ENCODE data around the gene GNG12.

Gene GNG12

GRCh38 chr1:67860776-67861175, 27.5 kb upstream of the GNG12 start:
- no peaks in the 10 kb centered on the region for H3K4me1 ChIP-seq (ENCODE audit: control insufficient read depth in 2 of 2, insufficient read depth in 2 of 2, low read length in 2 of 2)
- H3K9me3 ChIP-seq (ENCODE audit: control insufficient read depth in 2 of 2, low read length in 2 of 2): no peaks in the 10 kb centered on the region
- H3K27me3 ChIP-seq (ENCODE audit: control insufficient read depth in 2 of 2, insufficient read depth in 2 of 2, low read length in 2 of 2): no peaks in the 10 kb centered on the region
- no peaks in the 10 kb centered on the region for H3K36me3 ChIP-seq (ENCODE audit: control insufficient read depth in 2 of 2, insufficient read depth in 2 of 2, low read length in 2 of 2)
- no peak overlapping the region for H3K4me3 ChIP-seq (ENCODE audit: low read length in 2 of 2)
- no peak overlapping the region for H3K27ac ChIP-seq (ENCODE audit: low read depth in 2 of 2, low read length in 2 of 2)
- no peak overlapping the region for H3K9ac ChIP-seq (ENCODE audit: low read depth in 1 of 2, low read length in 2 of 2)

DNA sequence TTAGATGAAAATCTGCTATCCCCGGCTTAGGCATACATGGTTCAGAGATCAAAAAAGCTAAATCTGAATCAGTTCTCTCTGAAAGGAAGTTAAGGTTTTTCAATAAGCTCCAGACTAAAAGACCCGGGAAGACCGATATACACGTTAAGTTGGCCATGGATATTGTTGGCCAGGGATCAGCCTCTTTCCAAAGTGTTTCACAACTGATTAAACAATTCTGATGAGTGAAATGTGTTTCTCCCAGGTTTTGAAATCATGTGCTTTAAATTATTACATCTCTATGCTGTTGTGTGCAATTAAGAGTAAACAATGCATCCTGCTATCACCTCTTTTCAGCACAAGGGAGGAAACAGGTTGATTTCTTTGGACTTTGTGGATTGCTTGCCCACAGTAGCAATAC, 23.7 kb upstream of the GNG12 start:
- no peaks in the 10 kb centered on the region for H3K4me1 ChIP-seq (ENCODE audit: control insufficient read depth in 2 of 2, insufficient read depth in 2 of 2, low read length in 2 of 2)
- H3K9me3 ChIP-seq (ENCODE audit: control insufficient read depth in 2 of 2, low read length in 2 of 2): no peaks in the 10 kb centered on the region
- no peaks in the 10 kb centered on the region for H3K36me3 ChIP-seq (ENCODE audit: control insufficient read depth in 2 of 2, insufficient read depth in 2 of 2, low read length in 2 of 2)
- no peak overlapping the region for H3K4me3 ChIP-seq (ENCODE audit: low read length in 2 of 2)
- H3K27me3 ChIP-seq (ENCODE audit: control insufficient read depth in 2 of 2, insufficient read depth in 2 of 2, low read length in 2 of 2): no peaks in the 10 kb centered on the region
- H3K9ac ChIP-seq (ENCODE audit: low read depth in 1 of 2, low read length in 2 of 2): no peak overlapping the region
- no peak overlapping the region for H3K27ac ChIP-seq (ENCODE audit: low read depth in 2 of 2, low read length in 2 of 2)

DNA sequence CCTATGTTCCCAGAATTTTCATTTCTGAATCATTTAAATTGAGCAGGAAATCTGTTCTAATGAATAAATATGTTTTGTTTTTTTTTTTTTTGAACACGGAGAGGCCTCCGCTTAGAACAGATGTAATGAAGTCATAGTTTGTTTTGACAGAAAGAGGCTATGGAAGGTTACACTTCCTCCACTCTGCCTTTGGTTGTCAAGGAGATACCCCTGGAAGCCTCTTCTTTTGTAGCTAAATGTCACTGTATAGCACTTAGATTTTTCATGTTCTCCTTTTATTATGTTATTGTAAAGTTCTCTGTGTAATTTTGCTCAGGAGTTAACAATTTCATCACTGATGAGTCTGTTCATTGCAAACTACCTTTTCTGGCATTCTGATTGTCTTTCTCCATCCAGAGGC, 22.7 kb upstream of the GNG12 start:
- no peaks in the 10 kb centered on the region for H3K36me3 ChIP-seq (ENCODE audit: control insufficient read depth in 2 of 2, insufficient read depth in 2 of 2, low read length in 2 of 2)
- no peak overlapping the region for H3K9ac ChIP-seq (ENCODE audit: low read depth in 1 of 2, low read length in 2 of 2)
- no peaks in the 10 kb centered on the region for H3K9me3 ChIP-seq (ENCODE audit: control insufficient read depth in 2 of 2, low read length in 2 of 2)
- H3K27me3 ChIP-seq (ENCODE audit: control insufficient read depth in 2 of 2, insufficient read depth in 2 of 2, low read length in 2 of 2): no peaks in the 10 kb centered on the region
- no peak overlapping the region for H3K4me3 ChIP-seq (ENCODE audit: low read length in 2 of 2)
- H3K27ac ChIP-seq (ENCODE audit: low read depth in 2 of 2, low read length in 2 of 2): no peak overlapping the region
- peaks cover 0 to under 1% of the 10 kb centered on the region in 2 donors for H3K4me1 ChIP-seq (ENCODE audit: control insufficient read depth in 2 of 2, insufficient read depth in 2 of 2, low read length in 2 of 2)

DNA sequence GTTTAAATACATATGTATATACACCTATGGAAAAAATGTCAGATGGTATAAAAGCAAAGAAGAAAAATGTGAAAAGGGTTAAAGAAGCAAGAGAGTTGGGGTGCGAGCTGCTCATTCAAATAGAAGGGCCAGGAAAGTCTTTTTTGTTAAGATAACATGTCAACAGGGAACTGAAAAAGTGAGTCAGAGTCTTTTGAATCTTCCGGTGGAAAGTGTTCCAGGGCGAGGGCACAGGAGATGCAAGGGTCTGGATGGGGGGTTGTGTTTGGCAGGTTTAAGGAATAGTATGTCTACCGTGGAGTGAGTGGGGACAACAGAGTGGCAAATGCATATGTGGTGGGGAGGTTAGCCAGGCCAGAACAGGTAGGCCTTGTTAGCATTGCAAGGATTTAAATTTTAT, 22.2 kb upstream of the GNG12 start:
- no peak overlapping the region for H3K9ac ChIP-seq (ENCODE audit: low read depth in 1 of 2, low read length in 2 of 2)
- no peaks in the 10 kb centered on the region for H3K27me3 ChIP-seq (ENCODE audit: control insufficient read depth in 2 of 2, insufficient read depth in 2 of 2, low read length in 2 of 2)
- H3K9me3 ChIP-seq (ENCODE audit: control insufficient read depth in 2 of 2, low read length in 2 of 2): no peaks in the 10 kb centered on the region
- H3K27ac ChIP-seq (ENCODE audit: low read depth in 2 of 2, low read length in 2 of 2): no peak overlapping the region
- peaks cover 5% of the 10 kb centered on the region in 2 donors for H3K4me1 ChIP-seq (ENCODE audit: control insufficient read depth in 2 of 2, insufficient read depth in 2 of 2, low read length in 2 of 2)
- H3K36me3 ChIP-seq (ENCODE audit: control insufficient read depth in 2 of 2, insufficient read depth in 2 of 2, low read length in 2 of 2): no peaks in the 10 kb centered on the region
- H3K4me3 ChIP-seq (ENCODE audit: low read length in 2 of 2): no peak overlapping the region

DNA sequence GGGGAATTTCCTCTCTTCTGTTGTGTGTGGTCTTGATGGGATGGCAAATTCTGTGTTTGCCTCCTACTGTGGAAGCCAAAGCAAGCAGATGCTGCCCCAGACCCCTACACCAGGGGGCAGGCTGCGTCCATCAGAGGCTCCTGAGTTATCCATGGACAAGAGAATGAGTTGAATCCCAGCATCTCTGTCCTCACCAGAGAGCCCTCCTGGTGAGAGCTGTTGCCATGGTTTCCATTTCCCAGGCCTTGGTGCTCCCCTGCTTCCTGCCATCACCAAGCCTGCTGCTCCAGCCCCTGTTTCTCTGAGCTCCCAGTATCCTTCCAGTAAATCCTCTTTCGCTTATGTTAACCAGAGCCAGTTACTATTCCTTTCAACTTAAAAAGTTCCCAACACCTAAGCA, 20.4 kb upstream of the GNG12 start:
- Histone ChIP-seq H3K27me3 (ENCODE audit: control insufficient read depth in 2 of 2, insufficient read depth in 2 of 2, low read length in 2 of 2) (no peaks in the 10 kb centered on the region), H3K27ac (ENCODE audit: low read depth in 2 of 2, low read length in 2 of 2) (no peak overlapping the region), H3K4me1 (ENCODE audit: control insufficient read depth in 2 of 2, insufficient read depth in 2 of 2, low read length in 2 of 2) (peaks cover 8 to 10% of the 10 kb centered on the region in 2 donors), H3K9me3 (ENCODE audit: control insufficient read depth in 2 of 2, low read length in 2 of 2) (no peaks in the 10 kb centered on the region), H3K4me3 (ENCODE audit: low read length in 2 of 2) (no peak overlapping the region), H3K9ac (ENCODE audit: low read depth in 1 of 2, low read length in 2 of 2) (no peak overlapping the region), H3K36me3 (ENCODE audit: control insufficient read depth in 2 of 2, insufficient read depth in 2 of 2, low read length in 2 of 2) (no peaks in the 10 kb centered on the region)

- no peaks in the 10 kb centered on the region for H3K36me3 ChIP-seq (ENCODE audit: control insufficient read depth in 2 of 2, insufficient read depth in 2 of 2, low read length in 2 of 2)
- H3K27me3 ChIP-seq (ENCODE audit: control insufficient read depth in 2 of 2, insufficient read depth in 2 of 2, low read length in 2 of 2): no peaks in the 10 kb centered on the region
Measured at GRCh38 chr1:67851800-67852199, 18.5 kb upstream of the GNG12 start.

GRCh38 chr1:67850611-67851075, 17.4 kb upstream of the GNG12 start:
- Histone ChIP-seq H3K9ac (ENCODE audit: low read depth in 1 of 2, low read length in 2 of 2) (no peak overlapping the region), H3K4me1 (ENCODE audit: control insufficient read depth in 2 of 2, insufficient read depth in 2 of 2, low read length in 2 of 2) (peaks cover 8 to 10% of the 10 kb centered on the region in 2 donors), H3K4me3 (ENCODE audit: low read length in 2 of 2) (no peak overlapping the region), H3K36me3 (ENCODE audit: control insufficient read depth in 2 of 2, insufficient read depth in 2 of 2, low read length in 2 of 2) (no peaks in the 10 kb centered on the region), H3K27ac (ENCODE audit: low read depth in 2 of 2, low read length in 2 of 2) (no peak overlapping the region), H3K9me3 (ENCODE audit: control insufficient read depth in 2 of 2, low read length in 2 of 2) (no peaks in the 10 kb centered on the region), H3K27me3 (ENCODE audit: control insufficient read depth in 2 of 2, insufficient read depth in 2 of 2, low read length in 2 of 2) (no peaks in the 10 kb centered on the region)

More at GRCh38 chr1:67851800-67852199, 18.5 kb upstream of the GNG12 start:
- no peaks in the 10 kb centered on the region for H3K9me3 ChIP-seq (ENCODE audit: control insufficient read depth in 2 of 2, low read length in 2 of 2)
- H3K9ac ChIP-seq (ENCODE audit: low read depth in 1 of 2, low read length in 2 of 2): no peak overlapping the region
- peaks cover 8 to 10% of the 10 kb centered on the region in 2 donors for H3K4me1 ChIP-seq (ENCODE audit: control insufficient read depth in 2 of 2, insufficient read depth in 2 of 2, low read length in 2 of 2)
- H3K4me3 ChIP-seq (ENCODE audit: low read length in 2 of 2): no peak overlapping the region
- H3K27ac ChIP-seq (ENCODE audit: low read depth in 2 of 2, low read length in 2 of 2): no peak overlapping the region

DNA sequence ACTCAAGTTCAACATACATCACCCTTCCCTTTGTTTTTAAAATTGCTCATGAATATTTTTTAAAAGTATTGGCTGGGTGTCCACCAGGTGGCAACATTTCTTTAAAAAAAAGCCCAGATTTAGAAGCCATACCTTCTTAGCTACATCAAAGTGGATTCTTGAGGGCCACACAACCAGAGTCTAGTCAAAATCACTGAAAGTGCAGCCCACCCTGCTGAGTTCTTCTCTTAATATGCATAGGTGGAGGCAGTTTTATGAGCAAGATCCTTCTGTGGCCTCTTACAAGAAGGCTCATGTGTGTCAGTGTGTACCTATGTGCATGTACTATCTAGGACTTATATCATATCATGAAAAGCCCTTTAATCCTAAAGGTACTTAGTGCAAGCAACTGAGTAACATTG, 16.9 kb upstream of the GNG12 start:
- no peaks in the 10 kb centered on the region for H3K36me3 ChIP-seq (ENCODE audit: control insufficient read depth in 2 of 2, insufficient read depth in 2 of 2, low read length in 2 of 2)
- no peaks in the 10 kb centered on the region for H3K27me3 ChIP-seq (ENCODE audit: control insufficient read depth in 2 of 2, insufficient read depth in 2 of 2, low read length in 2 of 2)
- H3K9me3 ChIP-seq (ENCODE audit: control insufficient read depth in 2 of 2, low read length in 2 of 2): no peaks in the 10 kb centered on the region
- H3K4me3 ChIP-seq (ENCODE audit: low read length in 2 of 2): no peak overlapping the region
- peaks cover 8 to 10% of the 10 kb centered on the region in 2 donors for H3K4me1 ChIP-seq (ENCODE audit: control insufficient read depth in 2 of 2, insufficient read depth in 2 of 2, low read length in 2 of 2)
- H3K27ac ChIP-seq (ENCODE audit: low read depth in 2 of 2, low read length in 2 of 2): no peak overlapping the region
- no peak overlapping the region for H3K9ac ChIP-seq (ENCODE audit: low read depth in 1 of 2, low read length in 2 of 2)

- Histone ChIP-seq H3K27ac (ENCODE audit: low read depth in 2 of 2, low read length in 2 of 2) (no peak overlapping the region), H3K9me3 (ENCODE audit: control insufficient read depth in 2 of 2, low read length in 2 of 2) (no peaks in the 10 kb centered on the region), H3K4me3 (ENCODE audit: low read length in 2 of 2) (no peak overlapping the region), H3K9ac (ENCODE audit: low read depth in 1 of 2, low read length in 2 of 2) (no peak overlapping the region), H3K27me3 (ENCODE audit: control insufficient read depth in 2 of 2, insufficient read depth in 2 of 2, low read length in 2 of 2) (no peaks in the 10 kb centered on the region), H3K4me1 (ENCODE audit: control insufficient read depth in 2 of 2, insufficient read depth in 2 of 2, low read length in 2 of 2) (peaks cover 8 to 10% of the 10 kb centered on the region in 2 donors), H3K36me3 (ENCODE audit: control insufficient read depth in 2 of 2, insufficient read depth in 2 of 2, low read length in 2 of 2) (no peaks in the 10 kb centered on the region)
Measured at GRCh38 chr1:67847466-67847865, 14.2 kb upstream of the GNG12 start.

GRCh38 chr1:67846538-67846937, 13.3 kb upstream of the GNG12 start:
- H3K9ac ChIP-seq (ENCODE audit: low read depth in 1 of 2, low read length in 2 of 2): no peak overlapping the region
- H3K4me1 ChIP-seq (ENCODE audit: control insufficient read depth in 2 of 2, insufficient read depth in 2 of 2, low read length in 2 of 2): peaks cover 8 to 10% of the 10 kb centered on the region in 2 donors
- no peak overlapping the region for H3K27ac ChIP-seq (ENCODE audit: low read depth in 2 of 2, low read length in 2 of 2)
- H3K4me3 ChIP-seq (ENCODE audit: low read length in 2 of 2): no peak overlapping the region
- H3K36me3 ChIP-seq (ENCODE audit: control insufficient read depth in 2 of 2, insufficient read depth in 2 of 2, low read length in 2 of 2): no peaks in the 10 kb centered on the region
- no peaks in the 10 kb centered on the region for H3K9me3 ChIP-seq (ENCODE audit: control insufficient read depth in 2 of 2, low read length in 2 of 2)
- no peaks in the 10 kb centered on the region for H3K27me3 ChIP-seq (ENCODE audit: control insufficient read depth in 2 of 2, insufficient read depth in 2 of 2, low read length in 2 of 2)

DNA sequence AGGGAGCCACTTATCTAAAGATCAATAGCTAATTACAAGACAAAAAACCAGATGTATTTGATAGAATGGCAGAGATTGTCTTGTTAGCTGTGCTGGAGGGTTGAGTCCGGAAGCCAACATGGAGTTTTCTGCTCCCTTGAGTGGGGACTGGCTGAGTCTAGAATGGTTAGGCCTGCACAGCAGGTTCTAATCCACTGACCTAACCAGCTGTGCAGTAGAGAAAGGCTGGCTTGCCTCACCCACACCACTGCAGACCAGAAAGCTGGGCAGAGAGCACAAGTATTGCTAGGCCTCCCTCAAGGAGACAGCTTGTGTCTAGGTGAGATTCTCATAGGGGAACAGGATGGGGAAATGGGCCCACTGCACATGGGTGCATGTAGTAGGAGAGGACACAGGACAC, 11.7 kb upstream of the GNG12 start:
- Histone ChIP-seq H3K9me3 (ENCODE audit: control insufficient read depth in 2 of 2, low read length in 2 of 2) (no peaks in the 10 kb centered on the region), H3K27ac (ENCODE audit: low read depth in 2 of 2, low read length in 2 of 2) (no peak overlapping the region), H3K9ac (ENCODE audit: low read depth in 1 of 2, low read length in 2 of 2) (no peak overlapping the region), H3K27me3 (ENCODE audit: control insufficient read depth in 2 of 2, insufficient read depth in 2 of 2, low read length in 2 of 2) (no peaks in the 10 kb centered on the region), H3K4me3 (ENCODE audit: low read length in 2 of 2) (no peak overlapping the region), H3K36me3 (ENCODE audit: control insufficient read depth in 2 of 2, insufficient read depth in 2 of 2, low read length in 2 of 2) (no peaks in the 10 kb centered on the region), H3K4me1 (ENCODE audit: control insufficient read depth in 2 of 2, insufficient read depth in 2 of 2, low read length in 2 of 2) (no peaks in the 10 kb centered on the region)

Data from mucosa of rectum (tissue), 2 donors.